HG03520 (cell line): ENCODE results near the gene PSMC5.
"Not testable (repeated sequence)": the region's sequence is repeated elsewhere in the genome, so short reads cannot be mapped to it uniquely, and the experiment has no call there.

ENCODE experiments used
- ATAC-seq: cut with Tn5 transposase; IDR thresholded peaks from one replicate; pipeline ENCODE4 v1.9.1; 2021; ENCODE audit warnings: mild to moderate bottlenecking, moderate library complexity; ENCODE audit not compliant: unreplicated experiment

Gene PSMC5

DNA sequence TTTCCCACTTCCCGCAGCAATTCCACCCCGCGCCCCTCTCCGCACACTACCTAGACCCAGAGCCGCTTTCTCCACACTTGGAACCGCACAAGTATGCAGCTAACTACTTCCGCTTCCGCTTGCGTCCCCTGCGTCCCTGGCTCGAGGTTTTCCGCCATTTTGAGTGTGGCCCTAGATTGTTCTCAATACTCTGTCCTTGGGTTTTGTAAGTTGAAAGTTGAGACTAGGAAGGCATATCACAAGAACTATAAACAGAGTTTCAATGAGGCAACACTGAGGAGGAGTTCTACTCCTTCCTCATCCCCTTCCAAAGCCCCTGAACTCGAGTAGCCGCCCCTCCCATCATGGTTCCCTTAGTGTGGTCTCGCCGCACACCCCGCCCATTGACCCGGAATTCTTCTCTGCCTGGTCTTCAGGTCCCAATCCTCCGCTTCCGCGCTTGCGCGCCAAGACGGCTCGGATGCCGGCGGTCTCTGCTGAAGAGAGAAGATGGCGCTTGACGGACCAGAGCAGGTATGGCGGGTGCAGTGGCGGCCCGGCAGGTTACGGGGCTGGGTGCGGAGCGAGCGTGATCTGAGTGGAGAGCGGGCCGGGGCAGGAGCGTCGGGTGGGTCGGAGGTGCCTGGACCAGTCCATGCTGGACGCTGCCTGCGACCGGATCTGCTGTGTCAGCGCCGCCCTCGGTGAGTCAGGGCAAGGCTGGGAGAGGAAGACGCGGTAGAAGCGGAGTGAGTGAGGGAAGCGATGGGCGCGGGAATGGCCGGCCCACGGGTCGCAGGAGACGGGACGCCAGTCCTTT lies at the start of gene PSMC5, which contains the start of gene FTSJ3:
Gene PSMC5, plus strand, starts transcription at position 430 of the 799 bp plus-strand sequence. Its CDS starts 60 bp downstream, at position 490.
Gene FTSJ3, minus strand, starts transcription at position 662 of the 799 bp plus-strand sequence. CDS start 761 bp downstream, outside the sequence.
- peak; percentile 80 for ATAC-seq

DNA sequence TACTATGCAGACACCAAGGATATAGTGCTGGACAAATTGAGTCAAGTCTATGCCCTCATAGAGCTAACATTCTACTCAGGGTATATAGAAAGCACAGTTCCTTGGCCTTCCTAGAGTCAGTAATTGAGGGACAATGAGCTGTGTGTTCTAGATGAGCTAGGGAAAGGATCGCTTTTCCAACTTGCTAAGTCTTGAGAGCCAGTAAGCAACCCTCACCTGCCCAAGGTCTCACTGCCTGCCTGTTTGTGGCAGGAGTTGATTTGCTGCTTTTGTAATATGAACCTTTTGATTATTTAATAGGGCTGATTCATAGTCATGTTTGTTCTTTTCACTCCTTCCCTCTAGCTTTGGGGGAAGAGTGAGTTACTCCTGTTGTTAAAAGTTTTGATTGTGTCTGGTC lies 46.7 kb upstream of the PSMC5 start:
- no peak for ATAC-seq

DNA sequence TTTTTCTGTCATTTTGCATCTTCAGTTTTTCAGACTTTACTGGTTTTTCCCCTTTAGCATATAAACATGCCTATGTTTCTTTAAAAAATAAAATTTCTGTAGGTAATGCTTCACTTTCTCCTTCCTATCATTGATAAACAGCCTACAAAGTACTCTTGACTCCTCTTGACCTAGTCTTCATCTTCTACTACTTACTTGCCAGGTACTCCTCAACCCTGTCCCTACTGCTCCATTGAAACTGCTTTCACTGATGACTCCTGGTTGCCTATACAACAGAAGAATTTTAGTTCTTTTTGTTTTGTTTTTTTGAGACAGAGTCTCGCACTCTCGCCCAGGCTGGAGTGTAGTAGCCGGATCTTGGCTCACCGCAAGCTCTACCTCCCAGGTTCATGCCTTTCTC lies 46.3 kb upstream of the PSMC5 start:
- ATAC-seq, result no peak

DNA sequence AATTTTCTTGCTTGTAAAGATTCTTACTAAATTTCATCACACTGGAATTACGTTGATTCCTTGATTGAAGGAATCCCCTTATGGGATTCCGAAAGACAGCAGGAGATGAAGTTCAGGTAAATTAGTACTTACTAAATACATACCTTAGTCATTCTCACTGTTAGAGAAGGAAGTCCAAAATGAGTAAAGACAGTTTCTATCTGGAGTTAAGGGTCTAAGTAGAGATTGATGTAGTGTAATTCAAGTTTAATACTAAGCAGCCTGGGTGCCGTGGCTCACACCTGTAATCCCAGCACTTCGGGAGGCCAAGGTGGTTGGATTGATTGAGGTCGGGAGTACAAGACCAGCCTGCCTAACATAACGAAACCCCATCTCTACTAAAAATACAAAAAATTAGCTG lies 43.7 kb upstream of the PSMC5 start:
- no peak for ATAC-seq

DNA sequence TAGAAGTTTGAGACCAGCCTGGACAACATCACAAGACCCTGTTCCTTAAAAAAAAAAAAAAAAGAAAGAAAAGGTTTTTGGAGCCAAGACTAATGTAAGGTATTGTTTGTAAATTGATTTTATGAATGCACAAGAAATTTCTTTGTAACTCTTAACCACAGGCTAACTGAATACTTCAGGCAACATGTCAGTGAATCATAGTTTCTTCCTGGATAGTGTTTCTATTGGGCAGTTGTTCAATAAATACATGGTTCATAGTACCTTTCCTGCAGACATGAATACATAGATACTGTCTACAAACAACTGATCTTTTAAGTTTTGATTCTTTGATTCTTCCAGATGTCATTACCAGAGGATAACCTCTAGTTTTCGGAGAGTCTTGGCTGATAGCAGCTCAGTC lies 41.7 kb upstream of the PSMC5 start:
- no peak for ATAC-seq

DNA sequence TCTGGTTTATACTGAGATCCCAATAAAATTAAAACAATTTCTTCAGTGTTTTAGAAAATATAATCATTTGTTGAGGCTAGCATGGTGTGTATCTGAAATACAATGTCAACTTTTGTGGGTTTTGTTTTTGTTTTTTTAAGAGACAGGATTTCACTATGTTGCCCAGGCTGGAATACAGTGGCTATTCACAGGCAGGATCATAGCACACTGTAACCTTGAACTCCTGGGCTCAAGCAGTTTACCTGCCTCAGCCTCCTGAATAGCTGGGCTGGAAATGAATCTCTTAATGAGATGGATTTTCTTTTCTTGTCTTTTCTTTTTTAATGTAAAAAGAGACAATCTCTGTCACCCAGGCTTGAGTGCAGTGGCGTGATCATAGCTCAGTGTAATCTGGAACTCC lies 41.1 kb upstream of the PSMC5 start:
- ATAC-seq, result no peak

DNA sequence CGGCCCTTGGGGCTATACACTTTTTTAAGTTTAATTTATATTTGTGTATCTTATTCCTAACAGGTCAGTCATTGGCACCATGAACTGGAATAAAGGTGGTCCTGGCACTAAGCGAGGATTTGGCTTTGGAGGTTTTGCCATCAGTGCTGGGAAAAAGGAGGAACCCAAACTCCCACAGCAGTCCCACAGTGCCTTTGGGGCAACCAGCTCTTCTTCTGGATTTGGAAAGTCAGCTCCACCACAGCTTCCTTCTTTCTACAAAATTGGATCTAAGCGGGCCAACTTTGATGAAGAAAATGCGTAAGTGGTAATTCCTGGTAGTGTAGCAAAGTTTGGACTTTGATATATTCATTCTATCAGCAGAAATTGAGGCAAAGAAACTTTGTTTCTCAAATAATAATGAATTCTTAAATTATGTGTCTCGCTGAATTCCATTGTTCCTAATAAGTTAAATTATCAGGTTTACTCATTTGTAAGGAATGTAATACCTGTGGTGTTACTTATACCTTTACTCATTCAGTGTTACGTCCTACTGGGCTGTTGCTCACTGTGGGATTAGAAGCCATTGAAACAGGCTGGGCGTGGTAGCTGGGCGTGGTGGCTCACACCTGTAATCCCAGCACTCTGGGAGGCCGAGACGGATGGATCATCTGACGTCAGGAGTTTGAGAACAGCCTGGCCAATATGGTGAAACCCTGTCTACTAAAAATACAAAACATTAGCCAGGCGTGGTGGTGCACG lies 40.1 kb upstream of the PSMC5 start:
- ATAC-seq, result no peak

DNA sequence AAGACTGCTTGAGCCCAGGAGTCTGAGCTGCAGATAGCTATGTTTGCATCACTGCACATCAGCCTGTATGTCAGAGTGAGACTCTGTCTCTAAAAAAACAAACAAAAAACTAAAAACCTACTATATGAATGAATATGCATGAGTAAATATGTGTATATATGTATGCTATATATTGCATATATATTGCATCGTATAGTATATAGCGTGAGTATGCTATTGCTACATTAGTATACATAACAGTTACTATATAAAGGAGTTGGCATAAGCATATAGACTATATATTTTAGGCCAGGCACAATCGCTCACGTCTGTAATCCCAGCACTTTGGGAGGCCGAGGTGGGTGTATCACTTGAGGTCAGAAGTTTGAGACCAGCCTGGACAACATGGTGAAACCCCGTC lies 37.2 kb upstream of the PSMC5 start:
- no peak for ATAC-seq

DNA sequence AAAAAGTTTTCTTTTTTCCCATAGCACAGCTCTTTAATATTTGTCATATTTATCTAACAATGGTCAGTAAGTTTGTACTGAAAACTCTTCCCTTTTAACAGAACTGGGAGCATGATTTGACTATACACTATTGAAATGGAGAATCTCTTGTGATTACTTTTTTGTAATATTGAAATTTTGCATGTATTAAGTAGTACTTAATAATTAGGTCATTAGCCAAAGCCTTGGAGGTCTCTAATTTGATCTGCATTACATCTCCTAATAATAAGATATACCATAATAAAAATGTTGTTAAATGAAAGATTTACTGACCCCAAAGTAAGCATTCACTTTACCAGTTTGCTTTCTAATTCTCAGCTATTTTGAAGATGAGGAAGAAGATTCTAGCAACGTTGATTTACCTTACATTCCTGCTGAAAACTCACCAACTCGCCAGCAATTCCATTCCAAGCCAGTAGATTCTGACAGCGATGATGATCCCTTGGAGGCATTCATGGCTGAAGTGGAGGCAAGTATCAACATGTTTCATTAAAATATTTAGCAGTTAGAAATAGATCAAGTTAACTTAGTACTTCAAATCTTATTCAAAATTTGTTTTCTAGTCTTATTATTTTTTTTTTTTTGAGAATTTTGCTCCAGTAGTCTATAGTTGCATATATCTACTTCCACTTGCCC lies 35.0 kb upstream of the PSMC5 start:
- ATAC-seq, result no peak

DNA sequence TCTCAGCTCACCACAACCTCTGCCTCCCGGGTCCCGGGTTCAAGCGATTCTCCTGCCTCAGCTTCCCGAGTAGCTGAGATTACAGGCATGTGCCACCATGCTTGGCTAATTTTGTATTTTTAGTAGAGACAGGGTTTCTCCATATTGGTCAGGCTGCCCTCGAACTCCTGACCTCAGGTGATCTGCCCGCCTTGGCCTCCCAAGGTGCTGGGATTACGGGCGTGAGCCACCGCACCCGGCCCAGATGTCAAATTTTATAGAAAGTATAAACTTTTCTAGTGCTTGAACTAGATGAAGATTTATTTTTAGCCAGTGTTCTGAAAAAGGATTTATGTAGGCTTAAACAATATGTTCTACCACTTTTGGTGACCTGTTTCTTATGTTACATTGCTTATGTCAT lies 30.9 kb upstream of the PSMC5 start:
- ATAC-seq, result not testable (repeated sequence)

DNA sequence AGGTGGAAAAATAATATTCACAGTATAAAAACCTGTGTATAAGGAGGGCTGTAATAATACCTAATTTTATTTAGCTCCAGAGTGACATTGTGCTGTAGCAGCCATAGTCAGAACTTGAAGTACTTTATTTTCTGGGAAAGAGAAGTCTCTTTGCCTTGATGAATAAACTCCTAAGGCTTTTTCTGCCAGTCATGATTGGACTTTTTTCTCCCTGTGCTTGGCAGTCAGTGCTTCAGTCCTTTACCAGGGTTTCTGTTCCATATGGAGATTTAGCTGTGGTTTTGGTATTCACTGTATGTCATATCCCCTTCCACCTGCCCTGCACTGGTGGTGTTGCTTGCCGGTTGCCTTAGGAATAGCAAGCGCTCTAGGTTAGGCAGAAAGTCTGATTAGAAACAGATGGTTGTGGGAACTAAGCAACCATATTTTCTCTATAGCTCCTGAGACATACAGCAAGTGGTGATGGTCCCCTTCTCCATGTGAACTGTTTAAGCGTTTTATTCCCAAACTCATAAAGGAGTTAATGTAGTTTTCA lies 28.6 kb upstream of the PSMC5 start:
- no peak for ATAC-seq

DNA sequence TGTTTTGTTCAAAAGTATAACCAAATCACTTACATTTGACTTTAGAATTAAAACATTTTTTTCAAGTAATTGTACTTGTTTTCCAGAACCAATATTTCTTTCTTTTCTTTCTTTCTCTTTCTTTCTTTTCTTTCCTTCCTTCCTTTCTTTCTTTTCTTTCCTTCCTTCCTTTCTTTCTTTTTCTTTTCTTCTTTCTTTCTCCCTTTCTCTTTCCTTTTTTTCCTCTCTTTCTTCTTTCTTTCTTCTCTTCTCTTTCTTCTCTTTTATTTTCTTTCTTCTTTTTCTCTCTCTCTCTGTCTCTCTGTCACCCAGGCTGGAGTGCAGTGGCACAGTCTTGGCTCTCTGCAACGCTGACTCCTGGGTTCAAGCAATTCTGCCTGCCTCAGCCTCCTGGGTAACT lies 26.4 kb upstream of the PSMC5 start:
- ATAC-seq, result no peak

DNA sequence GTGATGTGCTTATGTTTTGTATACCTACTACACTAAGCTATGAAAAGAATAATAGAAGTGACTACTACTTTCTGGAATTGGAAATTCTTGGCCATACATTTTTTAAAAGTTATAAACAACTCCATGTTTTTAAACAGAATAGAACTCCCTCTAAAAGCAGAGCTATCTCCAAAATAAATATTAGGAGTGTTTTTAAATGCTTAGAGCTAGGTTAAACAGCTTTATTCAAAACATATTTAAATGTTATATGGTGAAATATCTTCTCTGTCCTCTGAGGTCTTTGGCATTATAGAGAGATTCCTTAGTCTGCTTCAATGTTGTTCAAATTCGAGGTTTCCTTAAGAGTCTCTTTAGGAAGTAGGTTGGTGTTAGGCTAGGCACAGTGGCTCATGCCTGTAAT lies 22.9 kb upstream of the PSMC5 start:
- no peak for ATAC-seq

DNA sequence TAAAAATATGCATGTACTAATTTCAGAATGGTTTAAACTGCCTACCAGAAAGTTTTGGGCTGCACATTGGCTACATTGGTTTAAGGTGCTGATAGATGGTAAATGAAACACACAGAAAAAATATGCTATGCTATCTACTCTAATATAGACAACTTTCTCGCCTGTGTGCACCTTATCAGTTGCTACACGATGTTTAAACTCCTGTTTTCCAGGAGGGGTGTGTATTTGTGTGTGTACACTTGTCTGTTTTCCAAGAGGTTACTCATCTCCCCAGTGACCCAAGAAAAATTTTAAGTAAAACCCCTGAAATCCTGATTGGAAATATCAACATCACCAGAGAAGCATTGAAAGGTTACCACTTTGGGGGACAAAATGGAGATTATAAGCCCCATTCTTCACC lies 21.6 kb upstream of the PSMC5 start:
- ATAC-seq, result no peak

DNA sequence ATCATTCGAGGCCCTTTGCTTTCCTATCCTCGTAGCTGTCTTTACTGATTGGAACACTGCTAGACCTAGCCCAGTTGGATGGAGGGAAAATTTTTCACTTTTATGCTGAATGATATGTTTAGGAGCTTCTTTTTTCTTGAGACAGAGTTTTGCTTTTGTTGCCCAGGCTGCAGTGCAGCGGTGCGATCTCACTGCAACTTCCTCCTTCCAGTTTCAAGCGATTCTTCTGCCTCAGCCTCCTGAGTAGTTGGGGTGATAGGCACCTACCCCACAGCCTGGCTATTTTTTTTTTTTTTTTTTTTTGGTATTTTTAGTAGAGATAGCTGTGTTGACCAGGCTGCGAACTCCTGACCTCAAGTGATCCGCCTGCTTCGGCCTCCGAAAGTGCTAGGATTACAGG lies 17.3 kb upstream of the PSMC5 start:
- no peak for ATAC-seq

DNA sequence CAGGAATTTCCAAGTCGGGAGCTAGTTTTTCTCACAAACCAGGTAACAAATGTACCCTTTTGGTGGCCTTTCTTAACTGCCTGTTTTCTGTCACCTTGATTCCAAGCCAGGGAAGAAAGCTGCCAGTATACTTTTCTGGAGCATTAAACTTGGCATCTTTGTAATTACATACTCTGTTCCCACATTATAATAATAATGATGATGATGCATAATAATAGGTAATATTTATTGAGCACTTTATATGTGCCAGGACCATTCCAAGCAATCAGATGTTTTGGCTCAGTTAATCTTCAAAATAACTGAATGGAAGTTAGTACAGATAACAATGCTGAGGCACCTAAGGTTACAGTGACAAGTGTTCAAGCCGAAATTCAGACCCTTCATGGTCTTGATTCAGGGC lies 11.1 kb upstream of the PSMC5 start:
- ATAC-seq, result no peak

DNA sequence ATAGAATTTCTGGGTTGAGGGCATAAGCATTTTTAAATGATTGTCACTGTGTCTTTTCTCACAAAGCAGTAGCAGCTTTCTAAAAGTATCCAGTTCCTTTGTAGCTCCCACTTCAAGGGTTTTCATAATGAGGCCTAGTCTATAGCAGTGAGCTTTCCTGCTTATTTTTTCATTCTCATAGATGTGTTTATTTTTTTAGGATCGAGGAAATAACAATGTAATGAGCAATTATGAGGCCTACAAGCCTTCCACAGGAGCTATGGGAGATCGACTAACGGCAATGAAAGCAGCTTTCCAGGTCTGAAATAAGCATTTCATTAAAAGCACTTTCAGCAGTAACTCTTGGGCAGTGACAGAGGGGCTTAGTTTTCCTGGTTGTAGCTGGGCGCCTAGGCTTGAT lies 10.6 kb upstream of the PSMC5 start:
- ATAC-seq, result no peak

DNA sequence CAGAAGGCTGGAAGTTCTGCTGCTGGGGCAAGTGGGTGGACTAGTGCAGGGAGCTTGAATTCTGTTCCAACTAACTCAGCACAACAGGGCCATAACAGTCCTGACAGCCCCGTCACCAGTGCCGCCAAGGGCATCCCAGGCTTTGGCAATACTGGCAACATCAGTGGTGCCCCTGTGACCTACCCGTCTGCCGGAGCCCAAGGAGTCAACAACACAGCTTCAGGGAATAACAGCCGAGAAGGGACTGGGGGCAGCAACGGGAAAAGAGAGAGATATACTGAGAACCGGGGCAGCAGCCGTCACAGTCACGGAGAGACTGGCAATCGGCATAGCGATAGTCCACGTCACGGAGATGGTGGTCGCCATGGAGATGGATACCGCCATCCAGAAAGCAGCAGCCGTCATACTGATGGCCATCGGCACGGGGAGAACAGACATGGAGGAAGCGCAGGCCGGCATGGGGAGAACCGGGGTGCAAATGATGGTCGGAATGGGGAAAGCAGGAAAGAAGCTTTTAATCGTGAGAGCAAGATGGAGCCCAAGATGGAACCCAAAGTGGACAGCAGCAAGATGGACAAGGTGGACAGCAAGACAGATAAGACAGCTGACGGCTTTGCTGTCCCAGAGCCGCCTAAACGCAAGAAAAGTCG lies 9.4 kb upstream of the PSMC5 start:
- ATAC-seq, result no peak

DNA sequence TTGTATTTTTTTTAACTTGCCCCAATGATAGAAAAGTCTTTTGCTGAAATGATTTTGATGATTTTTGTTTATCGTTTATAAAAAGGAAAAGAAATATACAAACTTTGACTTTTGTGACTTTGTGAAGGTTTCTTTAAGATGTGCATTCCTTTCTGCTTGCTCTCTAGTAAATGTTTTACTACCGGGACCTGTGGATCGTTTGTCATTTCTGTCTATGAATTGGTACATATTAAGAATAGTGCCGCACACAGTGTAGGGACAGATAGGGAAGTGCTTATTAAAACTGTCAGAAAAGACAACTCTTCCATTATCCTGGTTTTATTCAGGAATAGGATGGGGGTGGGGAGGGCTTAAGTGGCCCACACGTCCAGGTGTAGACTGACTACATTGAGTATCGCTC lies 8.1 kb upstream of the PSMC5 start:
- ATAC-seq, result no peak

DNA sequence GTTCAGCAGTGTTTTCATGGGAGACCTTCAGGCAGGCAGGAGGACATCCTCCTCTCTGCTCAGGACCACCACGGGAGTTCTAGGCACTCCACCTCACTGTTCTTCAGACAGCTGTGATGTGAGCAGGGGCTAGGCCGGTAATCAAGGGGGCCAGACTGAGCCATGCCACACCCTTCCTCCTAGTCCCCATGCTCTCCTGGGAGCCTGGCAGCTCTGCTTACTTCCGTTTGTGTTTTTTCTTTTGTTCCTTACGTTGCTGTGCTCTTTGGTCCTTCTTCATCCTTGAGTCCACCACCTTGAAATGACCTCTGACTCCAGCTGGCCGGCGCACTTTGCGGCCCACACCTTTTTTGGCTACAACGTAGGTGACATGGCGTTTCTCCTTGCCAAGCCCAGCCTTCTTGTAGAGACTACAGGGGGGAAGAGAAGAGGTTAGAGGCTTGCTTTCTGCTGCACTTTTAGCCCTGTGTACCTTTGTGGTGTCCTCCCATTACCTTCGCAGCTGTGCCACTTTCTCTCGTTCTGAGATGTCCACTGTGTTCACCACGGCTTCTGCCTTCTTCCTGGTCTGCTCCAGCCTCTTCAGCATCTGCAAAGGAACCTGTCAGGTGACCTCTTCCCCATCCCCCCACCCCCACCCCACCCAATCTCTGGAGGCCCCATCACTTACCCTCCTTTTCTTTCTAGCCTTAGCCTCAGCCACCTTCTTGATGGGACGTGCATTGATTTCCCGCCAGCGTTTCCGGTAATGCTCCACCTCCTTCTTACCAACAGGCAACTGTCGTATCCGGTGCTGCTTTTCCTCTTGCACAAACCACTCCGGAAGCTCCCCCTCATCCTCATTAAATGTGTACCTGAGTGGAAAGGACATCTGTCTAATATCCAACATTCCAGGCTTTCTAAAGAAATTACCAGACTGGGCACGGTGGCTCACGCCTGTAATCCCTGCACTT lies 7.4 kb upstream of the PSMC5 start:
- ATAC-seq, result no peak
